Central memory CD8-positive, alpha-beta T cell (primary cell): ENCODE results near the gene SLC16A10.
"Not testable (repeated sequence)": the region's sequence is repeated elsewhere in the genome, so short reads cannot be mapped to it uniquely, and the experiment has no call there.

Source experiments
- ATAC-seq: fragments of 150-1000 bp; cut with Tn5 transposase; replicated peaks from 2 replicates; pipeline ENCODE4 v1.10.0; 2022; ENCODE audit warnings: mild to moderate bottlenecking, moderate FRiP score, moderate number of reproducible peaks; ENCODE audit not compliant: poor library complexity, severe bottlenecking; ENCODE audit errors: extremely low read depth
- DNase-seq, 2 donors: peaks; one replicate each; pipeline ENCODE4 v3.0.0; 2021; ENCODE audit warnings: low spot score in 2 of 2
- H3K27ac Mint-ChIP-seq: one replicate; pipeline ENCODE4 v1.8.0; 2022; ENCODE audit warnings: low read depth, mild to moderate bottlenecking, moderate library complexity, mixed read lengths
- H3K27me3 Mint-ChIP-seq: one replicate; pipeline ENCODE4 v1.8.0; 2022; ENCODE audit warnings: mixed read lengths
- H3K36me3 Mint-ChIP-seq: one replicate; pipeline ENCODE4 v1.8.0; 2022; ENCODE audit warnings: mild to moderate bottlenecking, moderate library complexity, mixed read lengths; ENCODE audit not compliant: insufficient read depth
- H3K4me1 Mint-ChIP-seq: one replicate; pipeline ENCODE4 v1.8.0; 2022; ENCODE audit warnings: mixed read lengths
- H3K4me3 Mint-ChIP-seq: one replicate; pipeline ENCODE4 v1.8.0; 2022; ENCODE audit warnings: mild to moderate bottlenecking, moderate library complexity, mixed read lengths
- H3K9me3 Mint-ChIP-seq: one replicate; pipeline ENCODE4 v1.8.0; 2022; ENCODE audit warnings: mixed read lengths

SLC16A10 gene

DNA sequence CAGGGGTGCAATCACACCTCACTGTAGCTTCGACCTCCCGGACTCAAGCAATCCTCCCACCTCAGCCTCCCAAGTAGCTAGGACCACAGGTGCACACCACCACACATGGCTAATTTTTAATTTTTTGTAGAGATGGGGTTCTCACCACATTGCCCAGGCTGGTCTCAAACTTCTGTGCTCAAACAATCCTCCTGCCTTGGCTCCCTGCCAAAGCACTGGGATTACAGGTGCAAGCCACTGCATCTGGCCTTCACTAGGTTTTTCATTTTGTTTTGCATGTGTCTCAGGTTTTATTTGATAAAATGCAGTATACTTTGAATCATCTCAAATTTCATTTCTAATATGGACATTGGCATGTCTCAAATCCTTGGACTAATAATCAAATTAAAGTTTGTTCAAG lies 98.7 kb downstream of the SLC16A10 start:
- H3K36me3 Mint-ChIP-seq, result no peaks in the 10 kb centered on the region
- no peaks in the 10 kb centered on the region for H3K27me3 Mint-ChIP-seq
- H3K4me3 Mint-ChIP-seq, result no peak overlapping the region
- no peaks in the 10 kb centered on the region for H3K9me3 Mint-ChIP-seq
- no peaks in the 10 kb centered on the region for H3K4me1 Mint-ChIP-seq
- H3K27ac Mint-ChIP-seq, result no peak overlapping the region
- ATAC-seq (no peak), DNase-seq (no peak)

DNA sequence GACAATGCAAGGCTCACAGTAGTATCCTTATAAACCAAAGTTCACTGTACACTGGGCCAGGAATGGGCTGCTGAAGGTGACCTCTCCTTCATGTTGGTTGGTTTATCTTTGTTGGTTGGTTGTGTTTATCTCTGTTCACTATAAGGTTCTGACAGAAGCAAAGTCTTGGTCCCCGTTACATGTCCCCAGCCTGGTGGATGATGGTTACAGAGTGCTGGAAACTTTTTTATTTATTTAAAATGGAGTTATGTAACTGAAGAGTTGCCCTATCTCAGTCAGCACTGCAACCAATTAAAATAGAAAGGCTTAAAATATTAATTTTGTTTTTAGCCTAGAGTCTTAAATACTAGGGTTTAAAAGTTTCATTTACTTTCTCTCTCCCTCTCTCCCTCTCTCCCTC lies 100.6 kb downstream of the SLC16A10 start:
- no peak overlapping the region for H3K4me3 Mint-ChIP-seq
- H3K9me3 Mint-ChIP-seq, result no peaks in the 10 kb centered on the region
- ATAC-seq (no peak), DNase-seq (no peak)
- H3K27ac Mint-ChIP-seq, result no peak overlapping the region
- no peaks in the 10 kb centered on the region for H3K36me3 Mint-ChIP-seq
- H3K27me3 Mint-ChIP-seq, result peaks cover 10% of the 10 kb centered on the region
- no peaks in the 10 kb centered on the region for H3K4me1 Mint-ChIP-seq

DNA sequence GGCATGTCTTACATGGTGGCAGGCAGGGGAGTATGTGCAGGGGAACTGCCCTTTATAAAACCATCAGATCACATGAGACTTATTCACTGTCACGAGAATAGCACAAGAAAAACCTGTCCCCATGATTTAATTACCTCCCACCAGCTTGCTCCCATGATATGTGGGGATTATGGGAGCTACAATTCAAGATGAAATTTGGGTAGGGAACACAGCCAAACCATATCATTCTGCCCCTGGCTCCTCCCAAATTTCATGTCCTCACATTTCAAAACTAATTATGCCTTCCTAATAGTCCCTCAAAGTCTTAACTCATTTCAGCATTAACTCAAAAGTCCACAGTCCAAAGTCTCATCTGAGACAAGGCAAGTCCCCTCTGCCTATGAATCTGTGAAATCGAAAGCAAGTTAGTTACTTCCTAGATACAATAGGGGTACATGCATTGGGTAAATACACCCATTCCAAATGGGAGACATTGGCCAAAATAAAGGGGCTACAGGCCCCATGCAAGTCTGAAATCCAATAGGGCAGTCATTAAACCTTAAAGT lies 102.4 kb downstream of the SLC16A10 start:
- not testable (repeated sequence) for DNase-seq, H3K27ac Mint-ChIP-seq, H3K4me1 Mint-ChIP-seq, H3K36me3 Mint-ChIP-seq, H3K9me3 Mint-ChIP-seq, ATAC-seq, H3K4me3 Mint-ChIP-seq
- peaks cover 17% of the 10 kb centered on the region for H3K27me3 Mint-ChIP-seq

DNA sequence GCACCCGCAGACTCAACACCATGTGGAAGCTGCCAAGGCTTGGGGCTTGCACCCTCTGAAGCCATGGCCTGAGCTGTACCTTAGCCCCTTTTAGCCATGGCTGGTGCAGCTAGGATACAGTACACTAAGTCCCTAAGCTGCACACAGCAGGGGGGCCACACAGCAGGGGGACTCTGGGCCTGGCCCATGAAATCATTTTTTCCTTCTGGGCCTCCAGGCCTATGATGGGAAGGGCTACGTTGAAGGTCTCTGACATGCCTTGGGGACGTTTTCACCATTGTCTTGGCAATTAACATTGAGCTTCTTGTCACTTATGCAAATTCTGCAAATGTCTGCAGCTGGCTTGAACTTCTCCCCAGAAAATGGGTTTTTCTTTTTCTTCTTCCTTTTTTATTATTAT lies 103.3 kb downstream of the SLC16A10 start:
- Mint-ChIP-seq H3K4me1 (no peaks in the 10 kb centered on the region), H3K36me3 (no peaks in the 10 kb centered on the region), H3K4me3 (no peak overlapping the region), H3K9me3 (no peaks in the 10 kb centered on the region), H3K27me3 (peaks cover 17% of the 10 kb centered on the region), H3K27ac (no peak overlapping the region)
- DNase-seq (no peak), ATAC-seq (no peak)

DNA sequence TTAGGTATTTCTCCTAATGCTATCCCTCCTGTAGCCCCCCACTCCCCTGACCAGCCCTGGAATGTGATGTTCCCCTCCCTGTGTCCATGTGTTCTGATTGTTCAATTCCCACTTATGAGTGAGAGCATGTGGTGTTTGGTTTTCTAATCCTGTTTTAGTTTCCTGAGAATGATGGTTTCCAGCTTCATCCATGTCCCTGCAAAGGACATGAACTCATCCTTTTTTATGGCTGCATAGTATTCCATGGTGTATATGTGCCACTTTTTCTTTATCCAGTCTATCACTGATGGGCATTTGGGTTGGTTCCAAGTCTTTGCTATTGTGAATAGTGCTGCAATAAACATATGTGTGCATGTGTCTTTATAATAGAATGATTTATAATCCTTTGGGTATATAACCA lies 103.8 kb downstream of the SLC16A10 start:
- DNase-seq, H3K4me1 Mint-ChIP-seq, H3K27ac Mint-ChIP-seq, H3K4me3 Mint-ChIP-seq, H3K36me3 Mint-ChIP-seq, ATAC-seq, H3K9me3 Mint-ChIP-seq: not testable (repeated sequence)
- peaks cover 17% of the 10 kb centered on the region for H3K27me3 Mint-ChIP-seq

DNA sequence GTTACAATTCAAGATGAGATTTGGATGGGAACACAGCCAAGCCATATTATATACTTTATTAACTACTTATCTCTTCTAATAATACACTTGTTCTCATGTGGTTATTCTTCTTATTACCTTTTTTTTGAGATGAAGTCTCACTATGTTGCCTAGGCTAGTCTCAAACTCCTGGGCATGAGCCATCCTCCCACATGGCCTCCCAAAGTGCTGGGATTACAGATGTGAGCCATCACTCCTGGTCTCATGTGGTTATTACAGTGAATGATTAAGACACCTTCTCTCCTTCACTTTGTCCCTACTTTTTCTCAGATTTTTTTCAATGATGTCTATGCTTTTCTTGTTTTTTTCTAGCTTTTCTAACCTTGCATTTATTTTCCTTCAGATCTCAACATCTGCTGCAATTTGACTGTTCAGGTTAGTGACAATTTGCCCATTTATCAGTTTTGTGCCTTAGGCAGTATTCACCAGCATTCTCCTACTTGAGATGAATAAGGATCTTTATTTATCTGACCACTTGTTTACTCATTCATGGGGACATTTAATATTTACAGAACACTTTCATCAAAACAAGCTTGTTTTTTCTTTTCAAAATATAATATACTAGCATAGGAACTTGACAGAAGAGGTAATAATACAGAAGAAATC lies 105.7 kb downstream of the SLC16A10 start:
- ATAC-seq (no peak), DNase-seq (no peak)
- Mint-ChIP-seq H3K4me3 (no peak overlapping the region), H3K9me3 (no peaks in the 10 kb centered on the region), H3K36me3 (no peaks in the 10 kb centered on the region), H3K27me3 (peaks cover 17% of the 10 kb centered on the region), H3K27ac (no peak overlapping the region), H3K4me1 (no peaks in the 10 kb centered on the region)

DNA sequence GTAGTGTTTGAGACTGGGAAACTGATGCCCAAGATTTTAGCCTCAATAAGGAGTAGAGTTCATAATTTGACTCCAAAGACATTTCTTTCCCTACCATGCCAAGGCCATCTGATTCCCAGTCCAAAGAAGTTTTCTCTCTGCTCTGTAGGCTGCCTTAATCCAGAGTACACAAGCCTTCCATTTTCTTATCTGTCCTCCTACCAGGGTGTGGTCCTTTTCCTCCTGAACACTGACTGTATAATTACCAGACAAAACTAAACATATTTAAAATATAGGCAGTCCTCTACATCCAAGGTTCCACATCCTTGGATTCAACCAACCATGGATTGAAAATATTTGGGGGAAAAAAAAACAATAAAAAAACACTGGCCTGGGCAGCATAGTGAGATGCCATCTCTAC lies 108.4 kb downstream of the SLC16A10 start:
- Mint-ChIP-seq H3K4me1 (no peaks in the 10 kb centered on the region), H3K36me3 (no peaks in the 10 kb centered on the region), H3K9me3 (no peaks in the 10 kb centered on the region), H3K27ac (no peak overlapping the region), H3K4me3 (no peak overlapping the region), H3K27me3 (peaks cover 17% of the 10 kb centered on the region)
- no peak for ATAC-seq
- DNase-seq, result no peak

DNA sequence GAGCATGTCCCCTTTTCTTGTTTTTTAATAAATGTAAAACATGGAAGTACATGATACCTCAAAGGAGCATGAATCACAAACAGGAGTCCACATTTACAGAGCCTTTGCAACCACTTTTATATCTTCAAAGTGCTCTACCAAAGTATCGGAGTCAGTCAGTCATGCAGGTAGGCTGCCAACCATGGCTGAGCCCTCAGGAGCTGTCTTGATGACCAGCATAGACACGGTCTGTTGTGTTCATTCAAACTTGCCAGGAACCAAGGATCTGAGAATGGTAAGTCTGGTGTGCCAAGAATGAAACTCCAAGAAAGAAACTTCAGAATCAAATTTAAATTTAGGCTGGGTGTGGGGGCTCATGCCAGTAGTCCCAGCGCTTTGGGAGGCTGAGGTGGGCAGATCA lies 111.5 kb downstream of the SLC16A10 start:
- ATAC-seq (no peak), DNase-seq (no peak)
- H3K9me3 Mint-ChIP-seq, result no peaks in the 10 kb centered on the region
- H3K4me3 Mint-ChIP-seq, result no peak overlapping the region
- no peak overlapping the region for H3K27ac Mint-ChIP-seq
- no peaks in the 10 kb centered on the region for H3K4me1 Mint-ChIP-seq
- no peaks in the 10 kb centered on the region for H3K36me3 Mint-ChIP-seq
- no peaks in the 10 kb centered on the region for H3K27me3 Mint-ChIP-seq

DNA sequence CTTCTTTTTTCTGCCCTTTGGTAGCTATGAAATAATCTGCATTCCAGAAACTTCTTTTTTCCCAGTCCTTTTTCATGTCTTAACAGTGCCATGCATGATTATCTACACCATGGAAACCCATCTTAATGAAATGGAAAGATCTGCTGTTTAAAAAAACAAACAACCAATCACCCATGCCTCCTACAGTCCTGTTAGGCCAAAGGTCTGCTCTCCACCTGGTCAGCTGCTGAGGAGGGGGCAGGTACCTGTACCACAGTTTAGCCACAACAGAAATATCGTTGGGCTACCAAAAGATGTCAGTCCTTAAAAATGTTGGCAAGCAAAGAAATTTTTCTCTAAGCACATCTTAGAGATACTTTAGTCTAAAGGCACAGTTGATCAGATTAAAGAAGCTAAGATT lies 112.6 kb downstream of the SLC16A10 start:
- H3K4me3 Mint-ChIP-seq, result no peak overlapping the region
- ATAC-seq (no peak), DNase-seq (no peak)
- H3K9me3 Mint-ChIP-seq, result no peaks in the 10 kb centered on the region
- H3K27me3 Mint-ChIP-seq, result no peaks in the 10 kb centered on the region
- no peak overlapping the region for H3K27ac Mint-ChIP-seq
- no peaks in the 10 kb centered on the region for H3K4me1 Mint-ChIP-seq
- no peaks in the 10 kb centered on the region for H3K36me3 Mint-ChIP-seq

DNA sequence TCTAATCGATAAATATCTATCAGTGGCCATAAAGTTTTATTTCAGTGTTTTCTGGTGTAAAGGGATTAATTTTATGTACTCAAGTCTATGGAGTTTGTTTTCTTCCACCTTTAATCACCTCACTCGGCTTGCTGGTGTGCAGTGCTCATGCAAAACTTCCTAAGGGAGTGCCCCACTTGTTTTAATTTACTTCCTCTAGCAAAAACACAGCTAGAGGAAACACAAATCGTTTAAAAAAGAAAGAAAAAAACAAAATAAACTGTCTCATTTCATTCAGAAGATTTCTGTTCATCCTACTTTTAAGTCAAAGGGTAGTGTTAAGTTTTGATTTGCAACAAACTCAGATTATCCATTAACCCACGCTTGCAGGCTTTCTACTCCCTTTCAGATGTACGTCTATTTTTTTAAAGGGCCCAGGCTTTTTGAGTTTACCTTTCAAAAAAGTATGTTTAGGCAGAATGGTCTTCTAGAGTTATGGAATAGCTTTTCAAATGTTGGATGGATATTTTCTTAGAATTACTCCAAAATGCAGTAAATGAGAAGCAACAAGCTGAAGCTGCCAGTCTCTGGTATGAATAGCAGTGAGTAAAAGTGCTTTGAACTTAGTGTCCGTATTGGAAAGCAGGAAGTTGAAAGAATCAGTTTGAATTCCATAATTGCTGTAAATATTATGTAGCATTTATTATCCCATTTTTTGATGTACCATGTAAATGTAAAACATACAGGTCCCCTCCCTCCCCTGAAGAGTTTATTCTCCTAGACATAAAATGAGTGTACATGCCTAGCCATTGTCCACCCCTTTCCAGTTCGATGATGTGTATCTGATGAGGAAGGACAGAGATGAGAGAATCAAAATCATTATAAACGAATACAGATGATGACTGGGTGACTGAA lies 113.3 kb downstream of the SLC16A10 start:
- Mint-ChIP-seq H3K27ac (no peak overlapping the region), H3K27me3 (no peaks in the 10 kb centered on the region), H3K9me3 (no peaks in the 10 kb centered on the region), H3K4me1 (no peaks in the 10 kb centered on the region), H3K36me3 (no peaks in the 10 kb centered on the region), H3K4me3 (no peak overlapping the region)
- ATAC-seq, result no peak
- no peak for DNase-seq

DNA sequence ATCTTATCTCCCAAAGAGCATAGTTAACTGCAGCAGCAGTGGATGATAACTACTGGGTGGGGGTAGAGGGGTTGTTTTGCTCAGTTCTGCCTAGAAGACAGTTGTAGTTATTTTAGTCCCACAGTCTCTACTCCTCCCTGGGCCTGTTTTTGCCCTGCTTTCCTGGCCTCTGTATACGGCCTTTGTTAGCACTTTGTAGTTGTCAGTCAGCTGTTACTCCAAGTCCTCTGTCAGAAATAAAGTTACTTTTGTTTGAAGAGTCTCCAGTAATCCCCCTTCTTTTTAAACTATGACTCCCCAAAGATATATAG lies 113.9 kb downstream of the SLC16A10 start:
- Mint-ChIP-seq H3K36me3 (no peaks in the 10 kb centered on the region), H3K4me3 (no peak overlapping the region), H3K4me1 (no peaks in the 10 kb centered on the region), H3K9me3 (no peaks in the 10 kb centered on the region), H3K27ac (no peak overlapping the region), H3K27me3 (no peaks in the 10 kb centered on the region)
- ATAC-seq, result no peak
- DNase-seq, result no peak

DNA sequence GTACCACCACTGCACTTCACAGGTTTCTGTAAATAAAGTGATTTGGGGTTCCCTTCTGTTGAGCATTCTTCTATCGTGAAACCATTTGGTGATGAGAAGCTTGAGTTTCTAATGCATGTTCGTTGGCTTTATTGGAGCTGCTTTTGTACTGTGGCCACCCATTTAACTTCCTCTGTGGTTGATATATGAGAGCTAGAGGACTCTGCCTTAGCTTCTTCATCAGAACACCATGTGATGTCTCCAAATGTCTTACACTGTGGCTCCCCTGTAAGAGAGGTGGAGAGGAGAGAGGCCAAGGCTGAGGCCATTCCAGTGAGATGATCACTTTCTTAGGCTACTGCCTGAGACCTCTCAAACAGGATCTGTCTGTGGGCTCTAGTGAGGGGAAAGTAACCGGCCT lies 114.5 kb downstream of the SLC16A10 start:
- no peak for ATAC-seq
- Mint-ChIP-seq H3K9me3 (no peaks in the 10 kb centered on the region), H3K4me3 (no peak overlapping the region), H3K36me3 (no peaks in the 10 kb centered on the region), H3K27ac (no peak overlapping the region), H3K27me3 (no peaks in the 10 kb centered on the region), H3K4me1 (no peaks in the 10 kb centered on the region)
- DNase-seq, result no peak

DNA sequence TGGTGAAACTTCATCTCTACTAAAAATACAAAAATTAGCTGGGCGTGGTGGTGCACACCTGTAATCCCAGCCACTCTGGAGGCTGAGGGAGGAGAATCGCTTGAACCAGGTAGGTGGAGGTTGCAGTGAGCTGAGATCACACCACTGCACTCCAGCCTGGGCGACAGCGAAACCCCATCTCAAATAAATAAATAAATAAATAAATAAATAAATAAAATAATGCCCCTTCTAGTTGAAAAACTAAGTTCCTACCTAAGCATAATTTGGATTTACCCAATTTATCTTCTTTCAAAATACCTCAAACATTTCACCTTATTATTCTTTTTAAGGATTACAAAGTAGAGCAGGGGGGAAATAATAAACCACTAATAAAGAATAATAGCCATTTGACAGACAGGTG lies 116.2 kb downstream of the SLC16A10 start:
- not testable (repeated sequence) for H3K36me3 Mint-ChIP-seq, H3K9me3 Mint-ChIP-seq, H3K4me1 Mint-ChIP-seq

More for the DNA sequence above, 116.2 kb downstream of the SLC16A10 start:
- ATAC-seq, DNase-seq, H3K4me3 Mint-ChIP-seq, H3K27me3 Mint-ChIP-seq, H3K27ac Mint-ChIP-seq: not testable (repeated sequence)
